Nephron (organoid): ENCODE results near the gene PLSCR2.
A peak's percentile ranks its signal among the peaks of the same experiment; 100 is the strongest.

Experiments
- H3K27ac Mint-ChIP-seq, 3 experiments: 2 replicates each; pipeline ENCODE4 v1.8.0; 2020; ENCODE audit warnings: mixed read lengths in 3 of 3, mild to moderate bottlenecking in 2 of 3, moderate library complexity in 1 of 3
- H3K27me3 Mint-ChIP-seq: 2 replicates; pipeline ENCODE4 v1.8.0; 2021; ENCODE audit warnings: low read depth, mild to moderate bottlenecking, moderate library complexity, mixed read lengths
- H3K36me3 Mint-ChIP-seq: 2 replicates; pipeline ENCODE4 v1.8.0; 2020; ENCODE audit warnings: low read depth, mixed read lengths
- H3K4me1 Mint-ChIP-seq: 2 replicates; pipeline ENCODE4 v1.8.0; 2020; ENCODE audit warnings: mixed read lengths
- H3K4me3 Mint-ChIP-seq, 3 experiments: 2 replicates each; pipeline ENCODE4 v1.8.0; 2020; ENCODE audit warnings: mild to moderate bottlenecking in 3 of 3, mixed read lengths in 3 of 3, moderate library complexity in 2 of 3
- H3K9me3 Mint-ChIP-seq: 2 replicates; pipeline ENCODE4 v1.8.0; 2020; ENCODE audit warnings: mixed read lengths
- TF ChIP-seq, protein P1 (sequence below), 3 experiments: fragments of 200-600 bp; sonication (generic); IDR thresholded peaks; one replicate each; pipeline ENCODE4 v1.5.0; 2021; ENCODE audit warnings: antibody characterized with exemption in 3 of 3; ENCODE audit not compliant: unreplicated experiment in 3 of 3

Gene PLSCR2

DNA sequence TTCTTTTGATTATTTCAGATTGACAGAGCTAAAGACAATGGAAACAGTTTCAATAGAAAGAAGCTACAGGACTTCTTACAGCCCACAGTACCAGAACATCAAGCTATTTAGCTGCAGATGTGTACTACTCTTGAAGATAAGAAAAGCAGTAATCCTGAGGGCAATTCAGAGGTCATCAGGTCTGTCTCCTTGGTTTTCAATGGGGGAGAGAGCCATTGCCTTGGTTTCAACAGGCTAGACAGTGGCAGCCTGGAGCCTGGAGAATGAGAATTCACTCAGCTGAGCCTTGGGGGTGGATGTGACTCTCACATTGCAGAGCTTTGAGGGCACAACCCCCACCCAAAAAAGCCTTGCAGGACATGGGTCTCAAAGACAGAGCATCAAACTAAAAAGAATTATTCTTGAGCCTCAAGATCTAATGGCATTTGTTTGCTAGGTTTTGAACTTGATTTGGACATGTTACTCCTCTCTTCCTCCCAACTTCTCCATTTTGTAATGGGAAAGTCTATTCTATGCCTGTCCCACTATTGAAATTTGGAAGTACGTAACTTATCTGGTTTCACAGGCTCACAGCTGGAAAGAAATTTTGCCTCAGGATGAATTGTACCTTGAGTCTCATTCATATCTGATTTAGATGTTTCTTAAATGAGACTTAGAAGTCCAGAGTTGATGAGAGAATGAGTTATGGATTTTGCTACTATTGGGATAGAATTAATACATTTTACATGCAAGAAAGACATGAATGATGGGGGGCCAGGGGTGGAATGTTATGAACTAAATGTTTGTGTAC, 38.2 kb upstream of the PLSCR2 start:
- H3K36me3 Mint-ChIP-seq = no peaks in the 10 kb centered on the region
- peak overlapping the region; percentile 70 to 88 (median 80) for H3K27ac Mint-ChIP-seq
- peaks cover 12% of the 10 kb centered on the region for H3K4me1 Mint-ChIP-seq
- TF ChIP-seq, protein P1, sequence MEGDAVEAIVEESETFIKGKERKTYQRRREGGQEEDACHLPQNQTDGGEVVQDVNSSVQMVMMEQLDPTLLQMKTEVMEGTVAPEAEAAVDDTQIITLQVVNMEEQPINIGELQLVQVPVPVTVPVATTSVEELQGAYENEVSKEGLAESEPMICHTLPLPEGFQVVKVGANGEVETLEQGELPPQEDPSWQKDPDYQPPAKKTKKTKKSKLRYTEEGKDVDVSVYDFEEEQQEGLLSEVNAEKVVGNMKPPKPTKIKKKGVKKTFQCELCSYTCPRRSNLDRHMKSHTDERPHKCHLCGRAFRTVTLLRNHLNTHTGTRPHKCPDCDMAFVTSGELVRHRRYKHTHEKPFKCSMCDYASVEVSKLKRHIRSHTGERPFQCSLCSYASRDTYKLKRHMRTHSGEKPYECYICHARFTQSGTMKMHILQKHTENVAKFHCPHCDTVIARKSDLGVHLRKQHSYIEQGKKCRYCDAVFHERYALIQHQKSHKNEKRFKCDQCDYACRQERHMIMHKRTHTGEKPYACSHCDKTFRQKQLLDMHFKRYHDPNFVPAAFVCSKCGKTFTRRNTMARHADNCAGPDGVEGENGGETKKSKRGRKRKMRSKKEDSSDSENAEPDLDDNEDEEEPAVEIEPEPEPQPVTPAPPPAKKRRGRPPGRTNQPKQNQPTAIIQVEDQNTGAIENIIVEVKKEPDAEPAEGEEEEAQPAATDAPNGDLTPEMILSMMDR (IDR thresholded peaks at IDR 0.05; ENCODE audit: unreplicated experiment in 3 of 3) = no peak
- H3K27me3 Mint-ChIP-seq = no peaks in the 10 kb centered on the region
- no peaks in the 10 kb centered on the region for H3K9me3 Mint-ChIP-seq
- no peak overlapping the region for H3K4me3 Mint-ChIP-seq

DNA sequence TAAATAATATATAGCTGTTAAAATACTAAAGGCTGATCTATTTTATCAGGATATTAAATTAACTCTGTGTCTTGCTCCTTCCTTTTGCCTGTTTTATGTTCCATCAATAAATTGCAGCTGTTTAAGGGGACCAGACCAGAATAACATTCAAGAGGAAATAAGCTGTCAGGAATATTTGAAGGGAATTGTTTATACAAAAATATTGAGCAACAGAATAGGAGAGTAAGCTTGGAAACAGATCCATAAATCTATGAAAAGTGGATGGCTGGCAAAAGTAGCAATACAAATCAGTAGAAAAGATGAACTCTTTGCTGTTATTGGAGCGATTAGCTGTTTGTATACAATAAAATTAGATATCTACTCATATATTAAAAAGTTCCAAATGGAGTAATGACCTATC, 36.2 kb upstream of the PLSCR2 start:
- Mint-ChIP-seq H3K27ac (peak overlapping the region in 2 of 3 experiments; percentile 24 to 88), H3K27me3 (no peaks in the 10 kb centered on the region), H3K4me3 (no peak overlapping the region), H3K9me3 (no peaks in the 10 kb centered on the region), H3K4me1 (peaks cover 12% of the 10 kb centered on the region), H3K36me3 (no peaks in the 10 kb centered on the region)
- TF ChIP-seq, protein P1 (IDR thresholded peaks at IDR 0.05; ENCODE audit: unreplicated experiment in 3 of 3) = no peak

DNA sequence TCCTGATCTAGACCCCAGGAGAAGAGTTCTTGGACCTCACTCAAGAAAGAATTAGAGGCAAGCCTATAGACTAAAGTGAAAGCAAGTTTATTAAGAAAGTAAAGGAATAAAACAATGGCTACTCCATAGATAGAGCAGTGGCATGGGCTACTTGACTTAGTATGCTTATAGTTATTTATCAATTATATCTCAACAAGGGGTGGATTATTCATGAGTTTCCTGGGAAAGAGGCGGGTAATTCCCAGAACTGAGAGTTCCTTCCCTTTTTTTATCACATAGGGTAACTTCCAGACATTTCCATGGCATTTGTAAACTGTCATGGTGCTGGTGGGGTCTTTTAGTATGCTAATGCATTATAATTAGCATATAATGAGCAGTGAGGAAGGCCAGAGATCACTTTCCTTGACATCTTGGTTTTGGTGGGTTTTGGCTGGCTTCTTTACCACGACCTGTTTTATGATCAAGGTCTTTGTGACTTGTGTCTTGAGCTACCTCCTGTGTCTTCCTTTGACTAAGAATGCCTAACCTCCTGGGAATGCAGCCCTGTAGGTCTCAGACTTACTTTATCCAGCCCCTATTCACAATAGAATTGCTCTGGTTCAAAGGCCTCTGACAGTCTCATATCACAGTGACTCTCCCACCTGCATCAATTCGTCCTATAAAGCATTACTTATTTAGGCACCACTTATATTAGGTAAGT, 35.3 kb upstream of the PLSCR2 start:
- H3K4me1 Mint-ChIP-seq = peaks cover 12% of the 10 kb centered on the region
- TF ChIP-seq, protein P1 (IDR thresholded peaks at IDR 0.05; ENCODE audit: unreplicated experiment in 3 of 3) = no peak
- no peak overlapping the region for H3K4me3 Mint-ChIP-seq
- H3K9me3 Mint-ChIP-seq = no peaks in the 10 kb centered on the region
- H3K27ac Mint-ChIP-seq = peak overlapping the region in 2 of 3 experiments; percentile 29 to 57
- H3K36me3 Mint-ChIP-seq = no peaks in the 10 kb centered on the region
- no peaks in the 10 kb centered on the region for H3K27me3 Mint-ChIP-seq

DNA sequence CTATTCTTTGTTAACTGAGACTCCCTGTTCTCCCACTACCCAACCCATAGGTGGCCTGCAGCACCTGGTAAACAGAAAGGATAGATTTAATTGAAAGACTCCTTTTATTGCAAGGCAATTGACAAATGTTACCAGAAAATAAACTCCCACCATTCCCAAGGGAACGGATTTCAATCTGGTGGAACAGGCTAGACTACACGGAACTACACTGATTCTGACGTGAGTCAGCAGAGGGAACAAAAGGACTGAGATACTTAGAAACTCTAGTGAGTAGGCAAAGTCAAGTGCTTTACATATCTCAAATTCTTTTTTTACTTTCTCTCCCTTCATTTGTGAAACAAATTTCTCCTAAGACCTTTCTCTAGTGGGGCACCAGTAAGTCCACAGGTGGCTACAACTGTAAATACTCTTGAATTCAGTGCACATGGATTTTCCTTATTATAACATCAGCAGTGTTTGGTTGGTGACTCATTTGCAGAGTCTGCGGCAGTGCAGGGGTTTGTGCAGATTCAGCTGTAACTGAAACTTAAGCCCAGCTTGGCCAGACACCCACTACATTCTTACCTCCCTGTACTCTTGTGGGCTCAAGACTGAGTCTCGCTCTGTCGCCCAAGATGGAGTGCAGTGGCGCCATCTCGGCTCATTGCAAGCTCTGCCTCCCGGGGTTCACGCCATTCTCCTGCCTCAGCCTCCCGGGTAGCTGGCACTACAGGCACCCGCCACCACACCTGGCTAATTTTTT, 34.3 kb upstream of the PLSCR2 start:
- Mint-ChIP-seq H3K4me3 (no peak overlapping the region), H3K27ac (peak overlapping the region in 1 of 3 experiments; percentile 66), H3K27me3 (no peaks in the 10 kb centered on the region), H3K4me1 (peaks cover 12% of the 10 kb centered on the region), H3K36me3 (no peaks in the 10 kb centered on the region), H3K9me3 (no peaks in the 10 kb centered on the region)
- TF ChIP-seq, protein P1 (IDR thresholded peaks at IDR 0.05; ENCODE audit: unreplicated experiment in 3 of 3) = no peak

DNA sequence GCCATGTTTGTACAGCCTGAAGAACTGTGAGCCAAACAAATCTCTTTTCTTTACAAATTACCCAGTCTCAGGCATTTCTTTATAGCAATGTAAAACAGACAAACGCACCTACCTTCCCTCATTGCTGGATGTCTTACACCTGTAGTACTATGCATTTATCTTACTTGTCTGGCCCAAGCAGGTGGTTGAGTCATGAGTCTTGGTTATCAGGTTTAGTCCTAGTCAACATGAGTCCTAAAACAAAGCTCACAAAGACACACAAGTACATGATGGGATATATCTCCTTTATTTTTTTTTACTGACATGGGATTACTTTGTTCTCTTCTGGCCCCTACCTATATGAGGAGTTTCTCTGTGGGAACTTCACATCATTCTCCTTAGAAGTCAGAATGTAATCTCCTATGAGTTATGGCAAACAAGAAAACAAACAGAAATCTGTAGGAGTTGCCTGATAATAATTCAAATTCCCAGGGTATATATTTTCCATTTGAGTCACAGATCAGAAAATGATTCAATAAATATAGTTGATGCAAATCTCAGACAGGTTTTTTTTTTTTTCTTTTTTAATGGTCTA, 33.6 kb upstream of the PLSCR2 start:
- no peak overlapping the region for H3K4me3 Mint-ChIP-seq
- peaks cover 12% of the 10 kb centered on the region for H3K4me1 Mint-ChIP-seq
- H3K36me3 Mint-ChIP-seq = no peaks in the 10 kb centered on the region
- H3K27me3 Mint-ChIP-seq = no peaks in the 10 kb centered on the region
- TF ChIP-seq, protein P1 (IDR thresholded peaks at IDR 0.05; ENCODE audit: unreplicated experiment in 3 of 3) = no peak
- peak overlapping the region in 1 of 3 experiments; percentile 19 for H3K27ac Mint-ChIP-seq
- H3K9me3 Mint-ChIP-seq = peaks cover 4% of the 10 kb centered on the region
